D721Med (cell line): ENCODE results near the gene ZNF625.

Experiments used
- DNase-seq: peaks from one replicate; pipeline ENCODE4 v3.0.0; 2011; ENCODE audit warnings: low spot score; ENCODE audit not compliant: insufficient read length
- FAIRE-seq: peaks from 2 replicates; lab custom pipeline; 2011; peaks lifted over from hg19 to GRCh38; lab: Jason Lieb, UNC
- CTCF ChIP-seq: IDR thresholded peaks from 2 replicates; pipeline ENCODE4 v1.5.1; 2012; ENCODE audit warnings: mild to moderate bottlenecking, control low read depth; ENCODE audit not compliant: insufficient read depth; ENCODE audit errors: missing control alignments

The ZNF625 gene

GRCh38 chr19:12187625-12188024 is 31.1 kb upstream of the ZNF625 start:
- TF ChIP-seq CTCF = no peak
- DNase-seq = no peak
- no peak for FAIRE-seq

GRCh38 chr19:12180377-12180776 is 23.8 kb upstream of the ZNF625 start:
- no peak for TF ChIP-seq CTCF
- DNase-seq (no peak), FAIRE-seq (no peak)

- no peak for FAIRE-seq
- TF ChIP-seq CTCF = no peak
Observed at GRCh38 chr19:12166626-12167025, 10.1 kb upstream of the ZNF625 start.

GRCh38 chr19:12163826-12164225 is 7.3 kb upstream of the ZNF625 start:
- FAIRE-seq (no peak), DNase-seq (no peak)
- TF ChIP-seq CTCF = no peak

More at GRCh38 chr19:12166626-12167025, 10.1 kb upstream of the ZNF625 start:
- DNase-seq = no peak

- TF ChIP-seq CTCF = no peak
Observed at GRCh38 chr19:12162882-12163806, 6.6 kb upstream of the ZNF625 start, which contains the start of gene ZNF136. Gene ZNF136 (plus strand): TSS chr19:12163096. CDS start chr19:12163204, 108 bp downstream.

GRCh38 chr19:12162513-12162881 is 6.0 kb upstream of the ZNF625 start:
- FAIRE-seq (no peak), DNase-seq (no peak)

More at GRCh38 chr19:12162882-12163806, 6.6 kb upstream of the ZNF625 start, which contains the start of gene ZNF136:
- DNase-seq (peak; percentile 97), FAIRE-seq (no peak)

More at GRCh38 chr19:12162513-12162881, 6.0 kb upstream of the ZNF625 start:
- TF ChIP-seq CTCF = no peak
